Vagina (tissue), 2 donors: ENCODE measurements around the gene TNFAIP8L1.

Source experiments
- POLR2A ChIP-seq, 2 donors: fragments of 450-650 bp; IDR thresholded peaks; one replicate each; pipeline ENCODE4 v1.6.1; 2017; ENCODE audit warnings: antibody characterized with exemption in 2 of 2, mild to moderate bottlenecking in 2 of 2, moderate library complexity in 2 of 2
- TF ChIP-seq, protein P1 (sequence below), 3 experiments: fragments of 450-650 bp in 2 of 3; fragments of 200-600 bp in 1 of 3; sonication (generic) in 1 of 3; IDR thresholded peaks; one replicate each; pipeline ENCODE4 v1.5.1; 2017 to 2019; ENCODE audit warnings: antibody characterized with exemption in 3 of 3, mild to moderate bottlenecking in 2 of 3, moderate library complexity in 2 of 3

DNA sequence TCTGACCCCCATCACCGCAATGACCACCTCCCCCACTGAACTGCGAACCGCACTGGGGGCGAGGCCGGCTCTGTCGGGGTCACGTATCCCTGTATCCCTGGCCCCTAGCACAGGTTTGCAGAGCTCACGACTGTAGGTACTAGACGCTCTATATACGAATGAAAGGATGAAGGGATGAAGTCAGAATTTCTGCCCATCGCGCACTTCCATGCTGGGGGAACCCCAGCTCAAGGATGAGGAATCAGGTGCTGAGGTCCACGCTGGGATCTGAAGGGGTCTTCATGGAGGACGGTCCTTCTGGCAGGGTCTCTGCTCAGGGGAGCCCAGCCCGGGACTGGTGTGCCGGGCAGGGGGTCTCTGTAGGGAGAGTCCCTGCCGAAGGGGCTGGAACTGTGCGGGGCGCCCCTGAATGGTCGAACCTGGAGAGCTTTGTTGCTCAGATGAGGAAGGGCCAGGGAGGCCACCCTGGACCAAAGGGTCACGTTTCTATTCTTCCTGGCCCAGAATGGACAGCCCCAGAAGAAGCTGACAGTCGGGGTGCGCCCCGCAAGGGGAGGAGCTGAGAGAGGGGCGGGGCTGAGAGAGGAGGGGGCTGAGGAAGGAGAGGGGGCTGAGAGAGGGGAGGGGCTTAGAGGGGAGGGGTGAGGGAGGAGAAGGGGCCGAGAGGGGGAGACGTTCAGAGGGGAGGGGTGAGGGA, 41.9 kb upstream of the TNFAIP8L1 start:
- TF ChIP-seq, protein P1, sequence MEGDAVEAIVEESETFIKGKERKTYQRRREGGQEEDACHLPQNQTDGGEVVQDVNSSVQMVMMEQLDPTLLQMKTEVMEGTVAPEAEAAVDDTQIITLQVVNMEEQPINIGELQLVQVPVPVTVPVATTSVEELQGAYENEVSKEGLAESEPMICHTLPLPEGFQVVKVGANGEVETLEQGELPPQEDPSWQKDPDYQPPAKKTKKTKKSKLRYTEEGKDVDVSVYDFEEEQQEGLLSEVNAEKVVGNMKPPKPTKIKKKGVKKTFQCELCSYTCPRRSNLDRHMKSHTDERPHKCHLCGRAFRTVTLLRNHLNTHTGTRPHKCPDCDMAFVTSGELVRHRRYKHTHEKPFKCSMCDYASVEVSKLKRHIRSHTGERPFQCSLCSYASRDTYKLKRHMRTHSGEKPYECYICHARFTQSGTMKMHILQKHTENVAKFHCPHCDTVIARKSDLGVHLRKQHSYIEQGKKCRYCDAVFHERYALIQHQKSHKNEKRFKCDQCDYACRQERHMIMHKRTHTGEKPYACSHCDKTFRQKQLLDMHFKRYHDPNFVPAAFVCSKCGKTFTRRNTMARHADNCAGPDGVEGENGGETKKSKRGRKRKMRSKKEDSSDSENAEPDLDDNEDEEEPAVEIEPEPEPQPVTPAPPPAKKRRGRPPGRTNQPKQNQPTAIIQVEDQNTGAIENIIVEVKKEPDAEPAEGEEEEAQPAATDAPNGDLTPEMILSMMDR (IDR thresholded peaks at IDR 0.05), result no peak
- no peak for TF ChIP-seq POLR2A (IDR thresholded peaks at IDR 0.05)
